ENCODE results near the gene KLHDC1.

The KLHDC1 gene

DNA sequence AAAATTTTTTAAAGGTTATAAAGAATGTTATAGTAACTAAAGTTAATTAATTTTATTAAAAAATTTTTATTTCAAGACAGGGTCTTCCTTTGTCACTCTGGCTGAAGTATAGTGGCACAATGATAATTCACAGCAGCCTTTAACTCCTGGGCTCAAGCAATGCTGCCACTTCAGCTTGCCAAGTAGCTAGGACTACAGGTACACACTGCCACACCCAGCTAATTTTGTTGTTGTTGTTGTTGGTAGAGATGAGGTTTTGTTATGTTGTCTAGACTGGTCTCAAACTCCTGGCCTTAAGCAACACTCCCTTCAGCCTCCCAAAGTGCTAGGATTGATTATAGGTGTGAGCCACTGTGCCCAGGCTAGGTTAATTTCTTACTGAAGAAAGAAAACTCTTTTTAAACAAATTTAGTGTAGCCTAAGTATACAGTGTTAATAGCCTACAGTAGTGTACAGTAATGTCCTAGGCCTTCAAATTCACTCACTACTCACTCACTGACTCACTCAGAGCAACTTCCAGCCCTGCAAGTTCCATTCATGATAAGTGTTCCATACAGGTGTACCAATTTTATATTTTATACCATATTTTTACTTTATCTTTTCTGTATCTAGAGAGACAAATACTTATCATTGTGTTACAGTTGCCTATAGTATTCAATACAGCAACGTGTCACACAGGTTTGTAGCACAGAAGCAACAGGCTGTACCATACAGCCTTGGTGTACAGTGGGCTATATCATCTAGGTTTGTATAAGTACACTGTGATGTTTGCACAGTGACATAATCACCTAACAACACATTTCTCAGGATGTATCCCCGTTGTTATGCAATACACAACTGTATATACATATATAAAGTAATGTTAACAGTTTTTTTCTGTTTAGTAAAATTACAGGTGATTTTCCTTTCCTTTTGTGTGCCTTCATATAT is 33.1 kb upstream of the KLHDC1 start:
- H3K4me2 ChIP-seq (ENCODE audit: insufficient read depth, low read length) = no peak overlapping the region
- H4K20me1 ChIP-seq (ENCODE audit: insufficient read depth, low read length) = no peaks in the 10 kb centered on the region; the same call in 1 of the 2 replicates
- no peak overlapping the region for H3K4me3 ChIP-seq (ENCODE audit: low read depth in 1 of 2, low read length in 2 of 2)
- H3K4me1 ChIP-seq (ENCODE audit: insufficient read depth, low read length) = no peaks in the 10 kb centered on the region
- H3K27me3 ChIP-seq (ENCODE audit: insufficient read depth, low read length, poor library complexity) = no peaks in the 10 kb centered on the region
- no peak overlapping the region for H3K27ac ChIP-seq (ENCODE audit: low read length)
- no peaks in the 10 kb centered on the region for H3K9me3 ChIP-seq (ENCODE audit: insufficient read depth, low read length, severe bottlenecking)
- DNase-seq (no peak), ATAC-seq (ENCODE audit: insufficient read depth, low read depth) (no peak)
- no peak overlapping the region for H2AFZ ChIP-seq (ENCODE audit: low read depth, low read length)
- H3K79me2 ChIP-seq (ENCODE audit: insufficient read depth, low read length) = peaks cover 5% of the 10 kb centered on the region; the same call in 1 of the 2 replicates
- H3K36me3 ChIP-seq (ENCODE audit: insufficient read depth, low read length) = peaks cover 50% of the 10 kb centered on the region
- H3K9ac ChIP-seq (ENCODE audit: low read depth, low read length) = no peak overlapping the region
- TF ChIP-seq EZH2 (IDR thresholded peaks at IDR 0.05; ENCODE audit: borderline replicate concordance, low read depth, low read length, severe bottlenecking) = no peak
- TF ChIP-seq, protein P1, sequence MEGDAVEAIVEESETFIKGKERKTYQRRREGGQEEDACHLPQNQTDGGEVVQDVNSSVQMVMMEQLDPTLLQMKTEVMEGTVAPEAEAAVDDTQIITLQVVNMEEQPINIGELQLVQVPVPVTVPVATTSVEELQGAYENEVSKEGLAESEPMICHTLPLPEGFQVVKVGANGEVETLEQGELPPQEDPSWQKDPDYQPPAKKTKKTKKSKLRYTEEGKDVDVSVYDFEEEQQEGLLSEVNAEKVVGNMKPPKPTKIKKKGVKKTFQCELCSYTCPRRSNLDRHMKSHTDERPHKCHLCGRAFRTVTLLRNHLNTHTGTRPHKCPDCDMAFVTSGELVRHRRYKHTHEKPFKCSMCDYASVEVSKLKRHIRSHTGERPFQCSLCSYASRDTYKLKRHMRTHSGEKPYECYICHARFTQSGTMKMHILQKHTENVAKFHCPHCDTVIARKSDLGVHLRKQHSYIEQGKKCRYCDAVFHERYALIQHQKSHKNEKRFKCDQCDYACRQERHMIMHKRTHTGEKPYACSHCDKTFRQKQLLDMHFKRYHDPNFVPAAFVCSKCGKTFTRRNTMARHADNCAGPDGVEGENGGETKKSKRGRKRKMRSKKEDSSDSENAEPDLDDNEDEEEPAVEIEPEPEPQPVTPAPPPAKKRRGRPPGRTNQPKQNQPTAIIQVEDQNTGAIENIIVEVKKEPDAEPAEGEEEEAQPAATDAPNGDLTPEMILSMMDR (IDR thresholded peaks at IDR 0.05; ENCODE audit: borderline replicate concordance, extremely low read depth, low read length, poor library complexity, severe bottlenecking) = no peak

DNA sequence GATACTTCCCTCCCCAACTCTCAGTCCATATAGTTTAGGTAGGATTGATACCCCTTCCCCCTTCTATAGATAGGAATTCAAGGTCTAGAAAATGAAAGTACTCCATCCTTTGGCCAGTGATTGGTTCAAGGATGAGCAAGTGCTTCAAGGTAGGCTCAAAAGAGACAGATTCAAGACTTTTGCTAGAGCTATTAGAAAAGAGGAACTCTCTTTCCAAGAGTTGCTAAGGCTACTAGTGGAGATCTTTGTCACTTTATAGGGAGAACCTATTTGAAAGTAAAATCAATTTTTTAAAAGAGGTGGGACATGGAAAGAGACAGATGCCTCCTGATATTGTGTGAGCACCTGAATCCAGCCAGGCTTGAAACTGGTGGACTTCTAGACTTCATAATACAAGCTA is 22.4 kb upstream of the KLHDC1 start:
- TF ChIP-seq, protein P1 (IDR thresholded peaks at IDR 0.05; ENCODE audit: borderline replicate concordance, extremely low read depth, low read length, poor library complexity, severe bottlenecking) = no peak
- TF ChIP-seq EZH2 (IDR thresholded peaks at IDR 0.05; ENCODE audit: borderline replicate concordance, low read depth, low read length, severe bottlenecking) = no peak

DNA sequence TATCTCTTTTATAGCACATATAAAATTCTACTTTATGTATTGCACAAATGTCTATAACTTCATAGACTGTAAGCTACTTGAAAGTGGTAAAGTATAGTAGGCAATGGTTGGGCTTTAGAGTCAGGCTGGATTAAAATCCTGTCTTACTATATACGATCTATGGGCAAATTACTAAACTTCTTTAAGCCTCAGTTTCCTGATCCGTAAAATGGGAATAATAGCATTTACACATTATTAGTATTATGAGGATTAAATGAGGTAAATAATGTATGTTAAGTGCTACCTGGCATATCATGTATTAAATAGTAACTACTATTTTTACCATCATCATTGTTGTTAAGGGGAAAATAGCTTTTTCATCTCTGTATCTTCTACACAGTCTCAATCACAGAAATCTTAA is 19.3 kb upstream of the KLHDC1 start:
- peaks cover 7% of the 10 kb centered on the region; the same call in 1 of the 2 replicates for H4K20me1 ChIP-seq (ENCODE audit: insufficient read depth, low read length)
- H2AFZ ChIP-seq (ENCODE audit: low read depth, low read length) = no peak overlapping the region
- H3K4me2 ChIP-seq (ENCODE audit: insufficient read depth, low read length) = no peak overlapping the region
- no peaks in the 10 kb centered on the region for H3K27me3 ChIP-seq (ENCODE audit: insufficient read depth, low read length, poor library complexity)
- H3K4me1 ChIP-seq (ENCODE audit: insufficient read depth, low read length) = no peaks in the 10 kb centered on the region
- DNase-seq = no peak
- no peak for TF ChIP-seq EZH2 (IDR thresholded peaks at IDR 0.05; ENCODE audit: borderline replicate concordance, low read depth, low read length, severe bottlenecking)
- TF ChIP-seq, protein P1 (IDR thresholded peaks at IDR 0.05; ENCODE audit: borderline replicate concordance, extremely low read depth, low read length, poor library complexity, severe bottlenecking) = no peak
- no peak overlapping the region for H3K27ac ChIP-seq (ENCODE audit: low read length)
- no peaks in the 10 kb centered on the region for H3K9me3 ChIP-seq (ENCODE audit: insufficient read depth, low read length, severe bottlenecking)
- peaks cover 22% of the 10 kb centered on the region for H3K79me2 ChIP-seq (ENCODE audit: insufficient read depth, low read length)
- peaks cover 68% of the 10 kb centered on the region for H3K36me3 ChIP-seq (ENCODE audit: insufficient read depth, low read length)
- H3K4me3 ChIP-seq (ENCODE audit: low read depth in 1 of 2, low read length in 2 of 2) = no peak overlapping the region
- H3K9ac ChIP-seq (ENCODE audit: low read depth, low read length) = no peak overlapping the region
- ATAC-seq (ENCODE audit: insufficient read depth, low read depth) = no peak

More for the DNA sequence above, 22.4 kb upstream of the KLHDC1 start:
- Histone ChIP-seq H3K4me2 (ENCODE audit: insufficient read depth, low read length) (no peak overlapping the region), H3K36me3 (ENCODE audit: insufficient read depth, low read length) (peaks cover 63% of the 10 kb centered on the region), H3K79me2 (ENCODE audit: insufficient read depth, low read length) (no peaks in the 10 kb centered on the region; the same call in 1 of the 2 replicates), H3K27ac (ENCODE audit: low read length) (no peak overlapping the region), H4K20me1 (ENCODE audit: insufficient read depth, low read length) (no peaks in the 10 kb centered on the region), H3K4me1 (ENCODE audit: insufficient read depth, low read length) (no peaks in the 10 kb centered on the region), H3K4me3 (ENCODE audit: low read depth in 1 of 2, low read length in 2 of 2) (no peak overlapping the region), H2AFZ (ENCODE audit: low read depth, low read length) (no peak overlapping the region), H3K9ac (ENCODE audit: low read depth, low read length) (no peak overlapping the region), H3K27me3 (ENCODE audit: insufficient read depth, low read length, poor library complexity) (no peaks in the 10 kb centered on the region), H3K9me3 (ENCODE audit: insufficient read depth, low read length, severe bottlenecking) (no peaks in the 10 kb centered on the region)
- no peak for ATAC-seq (ENCODE audit: insufficient read depth, low read depth)
- no peak for DNase-seq
